Measurements from ENCODE around the gene TMA7. TPM values are rescaled to one million over a fixed set of nuclear protein-coding genes. Genes with fewer than 3 reads are reported as not detected.

Gene TMA7
- total and polyA plus RNA-seq, 9 of the 15 experiments (the other 6 are each of a cell fraction or from before 2014, with no cell fraction given): 209 to 1,003 (median 486) TPM

DNA sequence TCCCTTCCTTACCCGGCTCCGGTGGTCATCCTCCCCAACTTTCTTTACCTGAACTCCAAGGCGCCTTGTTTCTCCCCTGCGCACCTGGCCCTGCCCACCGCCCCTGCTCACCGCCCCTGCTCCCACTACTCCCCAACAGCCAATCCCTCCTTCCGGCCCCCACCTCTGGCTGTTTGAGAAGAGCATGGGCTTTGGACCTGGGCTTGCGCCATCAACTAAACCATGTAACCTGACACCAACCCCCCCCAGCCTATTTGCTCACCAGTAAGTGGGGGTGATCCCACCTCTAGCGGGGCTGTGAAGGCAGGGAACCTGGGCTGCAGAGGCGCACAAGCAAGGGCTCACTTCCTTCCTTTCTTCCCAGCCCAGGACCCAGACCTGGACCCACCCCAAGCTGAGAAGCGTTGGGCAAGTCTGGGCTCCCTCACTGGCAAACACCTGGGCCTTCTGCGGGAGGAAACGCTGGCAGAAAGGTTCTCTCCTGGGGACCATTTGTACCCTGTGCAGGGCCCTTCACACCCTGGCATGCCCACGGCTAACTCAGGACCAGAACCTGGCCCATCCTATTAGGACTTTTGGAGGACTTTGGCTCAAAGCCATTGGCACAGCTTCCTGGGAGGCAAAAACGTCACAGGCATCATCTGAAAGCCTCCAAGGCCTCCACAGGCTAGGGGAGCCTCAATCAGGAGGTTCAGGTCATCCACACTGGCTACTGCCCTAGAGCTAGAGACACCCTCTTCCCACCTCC, 9.9 kb upstream of the TMA7 start, which contains the start of gene PLXNB1 (continued):
- TF ChIP-seq, protein P1, sequence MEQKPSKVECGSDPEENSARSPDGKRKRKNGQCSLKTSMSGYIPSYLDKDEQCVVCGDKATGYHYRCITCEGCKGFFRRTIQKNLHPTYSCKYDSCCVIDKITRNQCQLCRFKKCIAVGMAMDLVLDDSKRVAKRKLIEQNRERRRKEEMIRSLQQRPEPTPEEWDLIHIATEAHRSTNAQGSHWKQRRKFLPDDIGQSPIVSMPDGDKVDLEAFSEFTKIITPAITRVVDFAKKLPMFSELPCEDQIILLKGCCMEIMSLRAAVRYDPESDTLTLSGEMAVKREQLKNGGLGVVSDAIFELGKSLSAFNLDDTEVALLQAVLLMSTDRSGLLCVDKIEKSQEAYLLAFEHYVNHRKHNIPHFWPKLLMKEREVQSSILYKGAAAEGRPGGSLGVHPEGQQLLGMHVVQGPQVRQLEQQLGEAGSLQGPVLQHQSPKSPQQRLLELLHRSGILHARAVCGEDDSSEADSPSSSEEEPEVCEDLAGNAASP (IDR thresholded peaks at IDR 0.05): no peak
- TF ChIP-seq ETV5 (CRISPR knock-in tag; IDR thresholded peaks at IDR 0.05; ENCODE audit: low read depth): 0 out of 2 replicates have a peak, but pooled peaks have one; percentile 52
- TF ChIP-seq CEBPG (CRISPR knock-in tag; IDR thresholded peaks at IDR 0.05): peak; percentile 72; the same call in 1 of the 2 replicates
- TF ChIP-seq CEBPG (tag; conservative IDR thresholded peaks at IDR 0.05 in 1 of 2, IDR thresholded peaks at IDR 0.05 in 1 of 2): no peak; a peak in 1 of 4 replicates
- peak; percentile 56; the same call in 1 of the 2 replicates for TF ChIP-seq ZBTB7A (IDR thresholded peaks at IDR 0.05; ENCODE audit: borderline replicate concordance, control insufficient read depth, low read depth, low read length)
- peak in 1 of 2 experiments; percentile 55; a peak in 1 of 4 replicates for TF ChIP-seq HDAC1 (IDR thresholded peaks at IDR 0.05)
- TF ChIP-seq ATF2 (CRISPR knock-in tag; IDR thresholded peaks at IDR 0.05): no peak
- TF ChIP-seq ATF1 (CRISPR knock-in tag; IDR thresholded peaks at IDR 0.05): no peak
- peak; percentile 22; the same call in 1 of the 2 replicates for TF ChIP-seq ATF1 (tag; IDR thresholded peaks at IDR 0.05)
- no peak for TF ChIP-seq SAP30 (IDR thresholded peaks at IDR 0.05; ENCODE audit: borderline replicate concordance, insufficient read depth, low read depth, low read length, poor library complexity, severe bottlenecking)
- TF ChIP-seq ARID1B (IDR thresholded peaks at IDR 0.05): peak; percentile 38; the same call in 1 of the 2 replicates
- peak in 1 of 2 experiments; percentile 94; a peak in 2 of 4 replicates for TF ChIP-seq MAZ (CRISPR knock-in tag; conservative IDR thresholded peaks at IDR 0.05 in 1 of 2, IDR thresholded peaks at IDR 0.05 in 1 of 2)
- TF ChIP-seq POLR2G (IDR thresholded peaks at IDR 0.05; ENCODE audit: low read depth, low read length): peak; percentile 17
- peak; percentile 40; the same call in 1 of the 2 replicates for TF ChIP-seq ATF3 (IDR thresholded peaks at IDR 0.05)
- TF ChIP-seq ATF3 (CRISPR knock-in tag; conservative IDR thresholded peaks at IDR 0.05): no peak
- TF ChIP-seq, protein P2, sequence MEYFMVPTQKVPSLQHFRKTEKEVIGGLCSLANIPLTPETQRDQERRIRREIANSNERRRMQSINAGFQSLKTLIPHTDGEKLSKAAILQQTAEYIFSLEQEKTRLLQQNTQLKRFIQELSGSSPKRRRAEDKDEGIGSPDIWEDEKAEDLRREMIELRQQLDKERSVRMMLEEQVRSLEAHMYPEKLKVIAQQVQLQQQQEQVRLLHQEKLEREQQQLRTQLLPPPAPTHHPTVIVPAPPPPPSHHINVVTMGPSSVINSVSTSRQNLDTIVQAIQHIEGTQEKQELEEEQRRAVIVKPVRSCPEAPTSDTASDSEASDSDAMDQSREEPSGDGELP (CRISPR knock-in tag; IDR thresholded peaks at IDR 0.05; ENCODE audit: borderline replicate concordance): peak; percentile 26; the same call in 1 of the 2 replicates
- peak; percentile 37; the same call in 1 of the 2 replicates for TF ChIP-seq JUND (IDR thresholded peaks at IDR 0.05; ENCODE audit: borderline replicate concordance, low read depth, low read length)
- no peak for TF ChIP-seq JUND (tag; IDR thresholded peaks at IDR 0.05; ENCODE audit: borderline replicate concordance, low read depth, low read length)
- TF ChIP-seq HNRNPLL (IDR thresholded peaks at IDR 0.05; ENCODE audit: low read depth, low read length, poor library complexity, severe bottlenecking): no peak
- TF ChIP-seq, protein P3, sequence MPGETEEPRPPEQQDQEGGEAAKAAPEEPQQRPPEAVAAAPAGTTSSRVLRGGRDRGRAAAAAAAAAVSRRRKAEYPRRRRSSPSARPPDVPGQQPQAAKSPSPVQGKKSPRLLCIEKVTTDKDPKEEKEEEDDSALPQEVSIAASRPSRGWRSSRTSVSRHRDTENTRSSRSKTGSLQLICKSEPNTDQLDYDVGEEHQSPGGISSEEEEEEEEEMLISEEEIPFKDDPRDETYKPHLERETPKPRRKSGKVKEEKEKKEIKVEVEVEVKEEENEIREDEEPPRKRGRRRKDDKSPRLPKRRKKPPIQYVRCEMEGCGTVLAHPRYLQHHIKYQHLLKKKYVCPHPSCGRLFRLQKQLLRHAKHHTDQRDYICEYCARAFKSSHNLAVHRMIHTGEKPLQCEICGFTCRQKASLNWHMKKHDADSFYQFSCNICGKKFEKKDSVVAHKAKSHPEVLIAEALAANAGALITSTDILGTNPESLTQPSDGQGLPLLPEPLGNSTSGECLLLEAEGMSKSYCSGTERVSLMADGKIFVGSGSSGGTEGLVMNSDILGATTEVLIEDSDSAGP (CRISPR knock-in tag; IDR thresholded peaks at IDR 0.05): no peak

Data from K562 (cell line).